Measurements from ENCODE around the gene C11orf16.
"Not testable (repeated sequence)": the region's sequence is repeated elsewhere in the genome, so short reads cannot be mapped to it uniquely, and the experiment has no call there.

C11orf16 gene, protein sequence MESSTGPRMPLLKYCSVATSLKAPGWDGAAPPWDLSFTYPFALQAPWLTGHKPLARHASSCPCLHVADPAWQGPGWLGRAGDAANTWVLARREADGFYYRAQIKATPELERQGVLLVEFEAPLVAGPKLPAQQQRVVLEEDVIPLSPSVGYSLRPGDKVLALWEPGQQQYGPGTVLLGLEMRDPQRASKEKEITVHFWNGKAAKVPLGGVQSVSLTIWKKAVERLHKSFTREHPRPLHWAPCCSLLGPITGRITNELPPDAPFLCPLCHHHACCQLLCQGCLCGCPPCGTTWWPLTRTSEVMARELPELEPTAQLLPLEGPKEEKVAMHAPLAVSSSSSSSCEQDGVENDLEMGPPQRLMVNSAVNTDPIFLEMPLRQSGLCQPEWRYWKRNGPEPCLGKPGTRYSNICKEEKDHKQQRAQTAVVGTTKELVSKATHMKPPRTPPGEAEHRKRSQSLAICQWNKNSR

DNA sequence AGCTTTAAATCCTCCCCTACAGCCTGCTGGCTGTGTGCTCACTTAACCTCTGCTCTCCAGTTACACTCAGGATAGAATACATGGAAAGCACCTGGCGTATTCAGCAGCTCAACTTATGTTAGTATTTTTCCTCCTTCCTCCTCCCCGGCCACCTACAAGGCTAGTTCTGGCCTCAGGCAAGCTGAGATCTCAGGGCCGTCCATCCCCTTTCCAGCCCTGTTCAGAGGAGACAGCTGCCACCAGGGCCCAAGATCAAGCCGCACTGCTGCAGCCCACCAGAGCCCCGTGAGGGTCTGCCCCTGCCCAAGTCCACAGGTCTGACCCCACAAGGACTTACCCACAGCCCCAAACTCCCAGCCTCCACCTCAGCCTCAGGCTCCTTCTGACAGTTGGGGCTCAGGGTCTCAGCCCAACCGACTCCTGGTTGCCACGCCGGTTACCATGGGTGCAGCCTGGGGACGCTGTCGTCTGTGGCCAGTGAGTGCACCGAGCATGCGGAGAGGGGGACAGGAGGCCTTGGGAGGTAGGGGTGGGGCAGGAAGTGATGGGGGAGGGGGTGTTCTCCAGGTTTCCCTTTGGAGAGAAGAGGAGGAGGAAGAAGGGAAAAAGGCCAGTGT lies at the start of gene C11orf16:
Gene C11orf16 (minus strand): TSS at position 384 of the 617 bp plus-strand sequence. CDS start 639 bp downstream, outside the sequence.
- no peak for DNase-seq (ENCODE audit: low read depth in 3 of 3, low spot score in 1 of 3)

DNA sequence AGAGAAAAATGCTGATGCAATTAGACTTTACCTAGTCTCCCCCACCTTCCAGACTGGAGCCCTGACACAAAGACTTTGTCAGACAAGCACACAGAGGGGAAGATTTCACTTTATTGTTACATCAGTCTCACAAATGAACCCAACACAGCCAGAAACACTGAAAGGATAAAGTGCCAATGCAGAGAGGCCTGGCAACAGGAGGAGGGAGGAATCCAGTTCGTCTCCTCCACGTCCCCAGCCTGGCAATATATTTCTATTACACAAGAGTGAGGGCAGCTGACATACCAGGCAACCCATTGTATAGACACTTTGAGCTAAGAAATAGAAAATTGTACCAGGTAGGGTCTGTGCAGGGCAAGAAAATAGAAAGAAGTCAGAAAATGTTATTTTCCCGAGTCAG lies 47.7 kb upstream of the C11orf16 start:
- DNase-seq (ENCODE audit: low read depth in 3 of 3, low spot score in 1 of 3), result no peak

DNA sequence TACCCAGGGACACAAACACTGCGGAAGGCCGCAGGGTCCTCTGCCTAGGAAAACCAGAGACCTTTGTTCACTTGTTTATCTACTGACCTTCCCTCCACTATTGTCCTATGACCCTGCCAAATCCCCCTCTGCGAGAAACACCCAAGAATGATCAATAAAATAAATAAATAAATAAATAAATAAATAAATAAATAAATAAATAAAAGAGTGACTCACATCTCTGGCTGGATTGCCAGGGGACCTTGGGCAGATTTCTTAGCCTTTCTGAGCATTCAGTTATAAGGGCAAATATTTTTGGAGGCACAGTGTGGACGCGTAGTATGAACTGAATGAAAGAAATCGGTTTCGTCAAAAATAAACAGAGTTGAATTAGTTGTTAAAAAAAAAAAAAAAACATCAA lies 46.6 kb upstream of the C11orf16 start:
- not testable (repeated sequence) for DNase-seq (ENCODE audit: low read depth in 3 of 3, low spot score in 1 of 3)

DNA sequence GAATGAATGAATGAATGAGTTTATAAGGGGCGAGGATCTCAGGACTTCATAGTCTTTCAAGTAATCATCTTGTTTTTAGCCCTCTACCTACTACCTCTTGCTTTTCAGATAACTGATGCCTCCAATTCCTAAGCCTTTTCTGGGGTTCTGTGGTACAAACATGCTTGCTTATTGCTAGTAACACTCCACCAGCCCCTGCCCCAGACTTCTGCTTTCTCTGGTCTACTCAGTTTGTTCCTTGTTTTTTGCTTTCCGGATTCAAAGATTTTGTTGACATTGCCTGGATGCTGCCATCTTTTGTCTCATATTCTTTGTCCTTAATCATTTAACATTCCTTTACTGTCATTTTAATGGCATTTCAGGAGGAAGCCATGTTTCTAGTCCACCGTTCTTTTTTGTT lies 40.4 kb upstream of the C11orf16 start:
- no peak for DNase-seq (ENCODE audit: low read depth in 3 of 3, low spot score in 1 of 3)

DNA sequence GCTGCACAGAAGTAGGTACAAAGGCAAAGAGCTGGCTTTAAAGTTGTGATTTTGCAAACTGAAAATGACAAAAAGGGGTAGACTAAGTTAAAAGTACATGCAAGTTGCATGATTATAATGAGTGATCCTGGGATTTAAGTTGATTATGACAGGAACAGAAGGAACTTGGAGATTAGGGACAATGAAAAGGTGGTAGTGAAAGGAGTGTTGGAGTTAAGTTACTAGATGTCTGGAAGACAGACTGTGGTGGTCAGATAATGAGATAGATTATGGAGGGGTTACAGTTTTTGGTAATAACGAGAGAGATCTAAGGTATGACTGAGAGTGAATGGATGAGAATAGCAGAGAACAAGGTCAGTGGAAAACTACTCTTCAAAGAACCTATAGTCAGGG lies 39.2 kb upstream of the C11orf16 start:
- DNase-seq (ENCODE audit: low read depth in 3 of 3, low spot score in 1 of 3), result no peak

DNA sequence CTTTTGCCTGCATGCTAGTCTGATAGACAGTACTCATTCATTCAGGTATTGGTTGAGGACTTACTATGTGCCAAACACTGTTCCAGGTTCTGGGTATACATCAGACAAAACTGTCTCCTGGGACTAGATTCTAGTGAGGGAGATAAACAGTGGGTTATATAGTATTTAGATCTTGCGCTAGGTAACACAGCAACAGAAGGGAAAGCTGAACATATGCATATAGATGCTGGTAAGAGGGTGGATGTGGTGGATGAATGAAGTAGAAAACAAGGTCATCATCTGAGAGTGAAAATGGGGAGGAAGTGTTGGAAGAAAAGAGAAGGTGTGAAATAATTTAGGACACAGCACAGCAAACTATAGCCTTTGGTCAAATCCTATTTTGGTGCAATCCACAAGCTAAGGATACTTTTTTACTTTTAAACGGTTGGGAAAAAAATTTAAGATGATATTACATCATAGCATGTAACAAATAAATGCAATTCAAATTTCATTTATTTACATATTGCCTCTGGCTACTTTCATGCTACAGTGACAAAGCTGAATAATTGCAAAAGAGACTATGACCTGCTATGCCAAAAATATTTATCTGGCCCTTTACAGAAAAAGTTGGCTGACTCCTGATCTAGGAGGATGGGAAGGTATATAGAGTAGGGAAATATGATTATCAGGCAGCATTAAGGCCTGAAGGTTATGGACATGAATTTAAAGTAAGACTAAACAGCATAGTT lies 38.6 kb upstream of the C11orf16 start:
- no peak for DNase-seq (ENCODE audit: low read depth in 3 of 3, low spot score in 1 of 3)

DNA sequence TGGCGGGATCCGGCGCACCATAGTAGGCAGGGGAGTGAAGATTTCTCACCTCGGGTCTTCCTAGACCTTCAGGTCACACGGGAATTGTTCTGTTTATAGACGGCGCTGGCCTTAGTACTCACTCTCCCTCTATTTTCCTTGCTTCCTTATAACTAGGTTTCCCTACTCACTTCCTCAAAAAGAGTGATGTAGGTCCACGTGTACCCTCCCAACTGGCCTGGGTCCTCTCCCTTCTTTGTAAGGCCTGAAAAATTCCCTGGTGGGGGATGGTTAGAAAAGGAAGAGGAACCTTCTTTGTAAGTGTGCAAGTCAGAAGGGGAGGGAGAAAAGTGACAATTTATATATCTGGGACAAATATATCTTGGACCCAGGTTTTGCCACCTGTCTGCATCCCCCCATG lies 34.4 kb upstream of the C11orf16 start:
- DNase-seq (ENCODE audit: low read depth in 3 of 3, low spot score in 1 of 3), result no peak

DNA sequence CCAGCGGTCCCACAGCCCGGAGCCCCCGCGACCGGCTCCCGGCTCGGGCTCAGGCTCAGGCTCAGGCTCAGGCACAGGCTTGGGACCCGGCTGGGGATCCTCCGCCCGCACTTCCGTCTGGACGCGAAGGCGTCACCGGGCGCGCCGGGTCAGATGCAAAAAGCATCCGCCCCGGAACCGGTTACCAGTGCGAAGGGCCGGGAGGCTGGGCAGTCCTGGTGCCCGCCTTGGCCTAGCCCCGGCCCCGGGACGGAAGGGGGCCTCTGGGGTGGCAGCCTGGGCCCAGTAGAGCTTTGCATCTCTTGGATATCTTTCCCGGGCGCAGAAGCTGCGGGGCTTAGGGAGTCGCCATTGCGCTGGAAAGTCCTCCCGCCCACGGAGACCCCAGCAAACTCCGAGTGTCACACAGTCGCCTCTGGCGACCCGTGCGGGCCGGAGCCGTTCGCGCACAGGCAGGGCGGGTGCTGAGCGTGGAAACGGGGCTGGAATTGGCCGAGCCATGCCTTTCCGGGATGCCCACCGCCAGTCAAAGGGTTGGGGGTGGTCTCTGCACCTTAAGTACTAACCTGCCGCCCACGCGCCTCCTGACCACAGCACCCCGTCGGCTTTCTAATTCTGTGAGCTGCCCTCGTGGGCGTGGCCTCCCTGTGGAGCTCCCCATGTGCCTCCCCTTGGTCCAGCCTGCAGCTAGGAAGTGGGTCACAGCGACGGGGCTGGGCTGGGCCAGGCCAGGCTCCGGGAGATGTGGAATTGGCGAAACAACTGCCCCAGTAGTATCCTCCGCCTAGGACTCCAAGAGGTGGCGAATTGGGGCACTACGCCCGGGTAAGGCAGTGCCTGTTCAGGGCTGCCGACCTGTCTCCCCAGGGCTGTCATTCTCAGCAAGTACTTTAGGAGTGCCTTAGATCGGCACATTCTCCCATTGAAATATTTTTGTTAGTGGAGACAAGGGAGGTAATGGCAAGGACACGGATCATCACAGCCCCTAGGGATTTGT lies 31.9 kb upstream of the C11orf16 start, which contains the start of gene TMEM9B:
Gene TMEM9B (minus strand): TSS at position 119 of the 997 bp plus-strand sequence. CDS start 129 bp downstream, outside the sequence.
- peak; percentile 24 to 63 (median 37) for DNase-seq (ENCODE audit: low read depth in 3 of 3, low spot score in 1 of 3)

DNA sequence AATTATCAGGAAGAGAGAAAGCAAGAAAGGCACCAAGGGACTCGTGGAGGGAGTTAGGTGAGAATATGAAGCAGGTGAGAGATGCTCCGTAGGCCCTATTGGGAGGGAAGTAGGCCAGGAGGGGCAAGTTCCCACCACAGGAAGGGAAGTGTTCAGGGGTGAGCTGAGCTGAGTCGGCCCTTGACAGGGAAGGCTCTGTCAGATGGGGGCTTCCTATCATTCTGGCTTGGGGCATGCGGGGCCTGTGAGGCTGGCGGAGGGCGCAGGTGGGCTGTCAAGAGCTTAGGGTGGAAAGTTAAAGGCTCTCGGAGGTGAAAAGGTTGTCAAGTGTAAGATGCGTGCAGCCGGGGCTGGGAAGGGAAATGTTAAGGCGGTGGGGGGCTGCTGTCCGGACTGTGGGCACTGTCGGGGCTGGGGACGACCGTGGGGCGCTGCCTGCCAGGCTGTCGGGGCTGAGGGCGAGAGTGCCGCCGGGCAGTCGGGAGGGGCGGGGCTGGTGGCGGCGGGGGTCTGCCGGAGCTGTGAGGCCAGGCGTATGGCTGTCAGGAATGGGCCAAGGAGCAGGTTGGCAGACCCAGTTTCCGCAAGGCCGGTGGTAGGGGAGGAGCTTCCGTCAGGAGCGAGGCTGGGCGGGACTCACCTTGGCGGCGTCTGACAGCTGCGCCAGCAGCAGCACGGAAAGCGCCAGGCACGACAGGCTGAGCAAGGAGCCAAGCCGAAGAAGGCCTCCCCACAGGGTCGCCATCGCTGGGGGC lies 31.0 kb upstream of the C11orf16 start:
- DNase-seq (ENCODE audit: low read depth in 3 of 3, low spot score in 1 of 3), result peak; percentile 36 to 54 (median 38)

DNA sequence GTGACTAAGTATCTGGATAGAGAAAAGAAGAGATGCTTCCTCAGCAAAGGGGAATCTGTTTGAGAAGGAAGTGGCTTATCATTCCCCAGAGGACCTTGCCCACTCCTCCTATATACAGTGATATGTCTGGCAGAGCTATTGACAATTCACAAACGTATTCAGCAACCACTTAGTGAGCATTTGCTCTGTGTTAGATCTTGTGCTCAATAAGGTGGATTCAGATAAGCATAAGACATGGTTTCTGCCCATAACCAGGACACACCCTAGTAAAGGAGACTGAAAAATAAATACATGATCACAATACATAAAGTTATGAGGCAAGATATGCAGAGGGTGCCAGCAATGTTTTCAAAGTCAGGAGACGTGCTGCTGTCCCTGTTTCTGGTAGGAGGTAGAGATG lies 30.1 kb upstream of the C11orf16 start:
- DNase-seq (ENCODE audit: low read depth in 3 of 3, low spot score in 1 of 3), result no peak

DNA sequence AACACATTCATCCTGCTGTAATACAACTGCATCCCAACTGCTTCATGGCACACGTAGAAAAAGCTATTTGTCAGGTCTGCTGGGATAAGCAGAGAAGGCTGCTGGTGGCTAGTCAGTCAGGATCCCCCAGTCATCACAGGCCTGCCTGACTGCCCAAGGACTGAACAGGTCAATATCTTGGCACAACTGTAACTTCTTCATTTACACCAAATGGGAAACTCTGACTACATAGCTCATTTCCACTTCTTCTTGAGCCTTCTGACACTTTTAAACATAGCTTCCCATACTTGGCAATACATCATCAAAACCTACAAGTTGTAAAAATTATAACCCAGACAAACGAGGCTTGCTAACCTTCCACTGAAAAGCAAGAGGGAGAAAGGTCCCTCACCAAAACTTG lies 28.7 kb upstream of the C11orf16 start:
- DNase-seq (ENCODE audit: low read depth in 3 of 3, low spot score in 1 of 3), result no peak

DNA sequence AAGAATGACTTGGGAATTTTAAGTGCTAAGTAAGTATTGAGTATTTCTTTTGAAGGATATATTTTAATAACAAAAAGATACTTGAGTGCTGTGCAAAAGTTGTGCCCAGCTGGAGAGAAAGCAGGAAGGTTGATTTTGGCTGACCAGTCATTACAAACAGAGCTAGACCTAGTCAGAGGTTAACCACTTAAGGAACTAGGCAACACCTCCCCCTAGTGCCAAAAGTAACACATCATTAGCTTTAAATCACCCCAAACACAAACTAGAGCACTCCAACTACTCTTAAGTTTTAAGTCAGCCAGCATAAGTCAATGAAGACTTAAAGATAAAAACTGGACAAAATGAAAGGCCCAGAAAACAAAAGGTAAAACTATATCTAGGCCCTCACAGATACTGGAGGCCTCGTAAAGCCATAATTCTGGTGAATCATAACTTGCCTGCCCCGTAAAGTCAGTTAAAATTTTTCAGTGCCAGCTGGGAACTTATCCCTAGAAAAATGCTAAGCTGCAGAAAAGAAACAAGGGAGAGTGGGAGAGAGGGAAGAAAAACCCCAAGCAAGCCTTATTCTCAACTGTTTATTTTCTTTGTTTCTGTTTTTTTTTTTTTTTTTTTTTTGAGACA lies 26.9 kb upstream of the C11orf16 start:
- no peak for DNase-seq (ENCODE audit: low read depth in 3 of 3, low spot score in 1 of 3)

DNA sequence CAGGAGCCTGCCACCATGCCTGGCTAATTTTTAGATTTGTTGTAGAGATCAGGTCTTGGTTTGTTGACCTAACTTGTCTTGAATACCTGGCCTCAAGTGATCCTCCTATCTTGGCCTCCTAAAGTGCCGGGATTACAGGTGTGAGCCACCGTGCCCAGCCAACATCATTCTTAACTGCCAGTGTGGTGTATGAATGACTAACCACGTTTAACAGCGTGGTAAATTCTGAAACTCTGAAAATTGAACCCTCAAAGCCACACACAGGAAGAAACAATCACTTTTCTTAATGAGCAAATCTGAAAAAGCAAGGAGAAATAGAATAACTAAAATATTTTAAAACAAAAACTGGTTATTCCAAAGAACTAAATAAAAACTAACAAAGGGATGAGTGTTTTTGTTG lies 24.1 kb upstream of the C11orf16 start:
- no peak for DNase-seq (ENCODE audit: low read depth in 3 of 3, low spot score in 1 of 3)

DNA sequence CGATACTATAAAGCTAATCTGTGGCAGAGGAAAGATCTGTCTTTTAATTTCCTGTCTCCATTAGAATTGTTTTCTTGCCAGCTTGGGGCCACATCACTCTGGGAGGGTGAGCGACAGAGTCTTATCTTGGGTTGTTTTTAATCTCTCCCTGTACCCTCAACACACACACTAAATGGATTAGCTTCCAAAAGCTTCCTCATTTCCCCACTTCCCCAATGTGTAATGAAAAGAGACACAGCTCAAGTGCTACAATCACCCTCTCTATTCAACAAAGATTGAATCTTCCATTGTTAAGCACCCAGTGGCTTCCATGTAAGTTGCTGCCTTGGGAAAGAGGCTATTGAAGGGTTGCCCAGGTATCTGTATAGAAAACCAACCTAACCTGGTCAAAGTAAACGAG lies 16.1 kb upstream of the C11orf16 start:
- DNase-seq (ENCODE audit: low read depth in 3 of 3, low spot score in 1 of 3), result no peak

DNA sequence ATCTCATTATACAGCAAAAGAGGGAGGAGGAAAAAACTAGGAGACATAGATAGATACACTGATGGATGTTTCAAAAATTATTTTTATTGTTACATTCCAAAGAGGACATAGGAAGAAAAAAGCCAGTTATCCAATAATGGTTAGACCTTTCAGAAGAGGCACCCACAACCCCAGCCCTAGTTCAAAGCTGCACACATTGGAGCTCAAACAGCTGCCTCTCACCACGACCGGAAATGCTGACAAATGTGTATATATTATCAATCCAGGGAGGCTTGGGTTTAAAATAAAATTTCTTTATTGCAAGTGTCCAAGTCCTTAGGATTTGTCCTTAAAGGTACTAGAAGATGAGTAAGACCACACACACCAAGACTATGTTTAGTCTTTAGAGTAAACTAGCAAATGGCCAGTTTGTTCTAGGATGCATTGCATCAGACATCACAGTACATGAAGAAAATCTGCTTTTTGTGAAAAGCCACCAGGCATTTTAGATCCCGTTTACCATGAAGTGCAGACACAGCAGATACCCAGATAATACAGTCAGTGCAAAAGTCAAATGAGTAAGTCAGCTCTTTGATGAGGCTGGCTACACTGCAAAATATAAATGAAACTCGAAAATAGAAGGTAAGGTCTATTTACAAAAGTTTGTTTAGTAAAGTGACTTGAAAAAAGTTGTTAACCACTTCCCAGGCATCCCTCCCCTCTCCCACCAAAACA lies 14.6 kb upstream of the C11orf16 start:
- no peak for DNase-seq (ENCODE audit: low read depth in 3 of 3, low spot score in 1 of 3)

DNA sequence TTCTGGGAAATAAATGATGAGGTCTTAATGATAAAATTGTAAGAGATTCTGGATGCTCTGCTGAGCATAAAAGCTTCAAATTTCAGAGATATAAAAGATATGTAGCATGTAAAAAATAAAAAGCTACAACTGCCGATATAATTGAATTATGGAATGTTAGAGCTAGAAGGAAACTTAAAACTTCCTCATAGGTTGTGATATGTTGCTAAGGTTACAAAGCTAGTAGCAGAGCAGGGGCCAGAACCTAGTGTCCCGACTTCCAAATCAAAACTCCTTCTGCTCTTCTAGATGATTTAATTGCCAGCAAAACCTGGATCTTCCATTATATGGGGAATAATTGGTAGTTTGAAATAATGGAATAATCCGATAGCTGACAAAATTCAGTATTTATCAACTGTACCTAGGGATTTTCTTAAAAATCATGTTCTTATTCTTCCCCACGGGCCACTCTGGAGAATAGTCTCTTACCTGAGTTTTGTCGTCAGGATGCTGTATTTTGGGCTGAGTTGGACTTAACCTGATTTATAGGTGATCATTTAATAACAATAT lies 9.8 kb upstream of the C11orf16 start, which contains the start of gene ASCL3:
Gene ASCL3 (minus strand): TSS at position 499 of the 549 bp plus-strand sequence. CDS start 4,855 bp downstream, outside the sequence.
- DNase-seq (ENCODE audit: low read depth in 3 of 3, low spot score in 1 of 3), result no peak

DNA sequence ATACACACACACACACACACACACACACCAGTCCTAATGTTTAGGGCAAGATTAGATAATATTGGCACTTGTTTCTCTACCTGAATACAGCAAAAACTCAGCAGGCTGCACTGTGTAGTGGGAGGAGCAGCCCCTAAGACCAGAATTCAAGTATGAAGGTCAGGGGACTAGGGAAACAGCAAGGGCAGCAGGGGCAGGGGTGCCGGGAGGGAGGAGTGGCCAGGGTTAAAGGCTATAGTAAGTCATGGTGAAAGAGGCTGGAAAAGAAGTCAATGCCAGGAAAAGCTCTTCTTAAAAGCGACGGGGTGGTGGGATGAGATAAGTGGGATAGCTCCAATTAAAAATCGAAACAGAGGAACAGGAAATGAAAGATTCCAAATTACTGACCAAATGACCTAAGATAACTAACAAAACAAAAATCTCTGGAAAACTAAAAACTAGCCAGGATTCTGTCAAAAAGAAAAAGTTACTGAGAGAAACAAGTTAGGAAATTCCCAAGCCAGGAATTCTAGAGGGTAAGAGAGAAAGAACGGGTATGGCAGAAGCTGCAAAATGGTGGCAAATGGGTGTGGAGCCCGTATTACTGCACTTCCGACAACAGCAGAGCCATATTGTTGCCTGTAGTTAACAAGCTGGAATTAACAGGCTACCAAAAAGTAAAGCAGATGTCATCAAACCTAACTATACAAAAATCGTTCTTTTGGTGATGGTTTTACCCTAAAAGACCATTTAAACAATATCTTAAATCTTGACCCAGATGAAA lies 8.8 kb upstream of the C11orf16 start:
- DNase-seq (ENCODE audit: low read depth in 3 of 3, low spot score in 1 of 3), result no peak

DNA sequence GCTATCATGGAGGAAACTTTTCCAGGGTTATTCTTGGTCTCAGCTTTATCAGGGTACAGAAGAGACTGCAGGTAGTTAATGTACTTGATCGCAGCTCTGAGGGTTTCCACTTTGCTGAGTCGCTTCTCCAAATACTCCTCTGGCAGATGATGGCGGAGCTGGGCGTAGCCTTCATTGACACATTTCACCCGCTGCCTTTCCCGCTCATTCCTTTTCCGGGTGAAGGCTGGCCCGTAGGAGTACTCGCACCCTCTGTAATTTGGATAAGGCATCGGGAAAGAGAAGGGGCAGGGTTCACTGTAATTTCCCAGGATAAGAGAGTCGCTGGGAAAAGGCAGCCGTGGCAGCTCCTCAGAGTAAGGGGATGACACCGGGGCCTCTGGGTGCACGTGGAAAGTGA lies 4.9 kb upstream of the C11orf16 start:
- no peak for DNase-seq (ENCODE audit: low read depth in 3 of 3, low spot score in 1 of 3)
